HepG2 (cell line): ENCODE results near the gene KIF6.

ENCODE experiments used
- ATF2 ChIP-seq: sonication (generic); formaldehyde crosslinking; IDR thresholded peaks from 2 replicates; pipeline ENCODE4 v1.4.0; 2020; ENCODE audit warnings: missing genetic modification reagents
- CHD4 ChIP-seq: fragments of 200-600 bp; sonication (generic); IDR thresholded peaks from 2 replicates; pipeline ENCODE4 v1.7.0; 2017; ENCODE audit warnings: mild to moderate bottlenecking, low read length, borderline replicate concordance
- CTCF ChIP-seq: sonication (generic); formaldehyde crosslinking; IDR thresholded peaks from 2 replicates; pipeline ENCODE4 v1.5.0; 2020; ENCODE audit warnings: mild to moderate bottlenecking, missing genetic modification reagents, moderate library complexity
- FOXM1 ChIP-seq: sonication (generic); formaldehyde crosslinking; IDR thresholded peaks from 2 replicates; pipeline ENCODE4 v1.5.0; 2020; ENCODE audit warnings: missing genetic modification reagents
- GABPB1 ChIP-seq: IDR thresholded peaks from 2 replicates; pipeline ENCODE4 v1.6.1; 2016; ENCODE audit warnings: mild to moderate bottlenecking, missing genetic modification reagents, moderate library complexity, missing compliant biosample characterization
- GATAD1 ChIP-seq: IDR thresholded peaks from 2 replicates; pipeline ENCODE4 v1.6.1; 2016; ENCODE audit warnings: missing genetic modification reagents, missing compliant biosample characterization
- HINFP ChIP-seq: sonication (generic); formaldehyde crosslinking; IDR thresholded peaks from 2 replicates; pipeline ENCODE4 v1.4.0; 2020; ENCODE audit warnings: low read depth, mild to moderate bottlenecking, missing genetic modification reagents
- SAP130 ChIP-seq: IDR thresholded peaks from 2 replicates; pipeline ENCODE4 v1.6.1; 2016; ENCODE audit warnings: low read depth
- SIN3A ChIP-seq: IDR thresholded peaks from 2 replicates; pipeline ENCODE4 v1.6.1; 2011; ENCODE audit warnings: low read depth, mild to moderate bottlenecking, control low read depth, low read length, borderline replicate concordance
- TCF7 ChIP-seq: sonication (generic); IDR thresholded peaks from 2 replicates; pipeline ENCODE4 v1.6.1; 2016; ENCODE audit warnings: antibody characterized with exemption, low read depth
- TRIM22 ChIP-seq: fragments of 450-650 bp; IDR thresholded peaks from 2 replicates; pipeline ENCODE4 v1.6.1; 2017
- ZMYM2 ChIP-seq: sonication (generic); formaldehyde crosslinking; IDR thresholded peaks from 2 replicates; pipeline ENCODE4 v1.8.0; 2022; ENCODE audit warnings: mild to moderate bottlenecking, missing genetic modification reagents
- TF ChIP-seq, protein P1 (sequence below): sonication (generic); formaldehyde crosslinking; IDR thresholded peaks from 2 replicates; pipeline ENCODE4 v1.8.0; 2022; ENCODE audit warnings: mild to moderate bottlenecking, missing genetic modification reagents, borderline replicate concordance
- TF ChIP-seq, protein P2 (sequence below): sonication (generic); formaldehyde crosslinking; IDR thresholded peaks from 2 replicates; pipeline ENCODE4 v1.8.0; 2022; ENCODE audit warnings: missing genetic modification reagents, mild to moderate bottlenecking, moderate library complexity, borderline replicate concordance

GRCh38 chr6:39312912-39313525, 412.2 kb downstream of the KIF6 start:
- TF ChIP-seq GABPB1 (CRISPR knock-in tag) = no peak
- TF ChIP-seq SAP130 (CRISPR knock-in tag) = no peak
- TF ChIP-seq GATAD1 (CRISPR knock-in tag) = no peak
- TF ChIP-seq ATF2 (CRISPR knock-in tag) = no peak
- TF ChIP-seq, protein P1, sequence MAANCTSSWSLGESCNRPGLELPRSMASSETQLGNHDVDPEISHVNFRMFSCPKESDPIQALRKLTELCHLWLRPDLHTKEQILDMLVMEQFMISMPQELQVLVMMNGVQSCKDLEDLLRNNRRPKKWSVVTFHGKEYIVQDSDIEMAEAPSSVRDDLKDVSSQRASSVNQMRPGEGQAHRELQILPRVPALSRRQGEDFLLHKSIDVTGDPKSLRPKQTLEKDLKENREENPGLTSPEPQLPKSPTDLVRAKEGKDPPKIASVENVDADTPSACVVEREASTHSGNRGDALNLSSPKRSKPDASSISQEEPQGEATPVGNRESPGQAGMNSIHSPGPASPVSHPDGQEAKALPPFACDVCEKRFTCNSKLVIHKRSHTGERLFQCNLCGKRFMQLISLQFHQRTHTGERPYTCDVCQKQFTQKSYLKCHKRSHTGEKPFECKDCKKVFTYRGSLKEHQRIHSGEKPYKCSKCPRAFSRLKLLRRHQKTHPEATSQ (CRISPR knock-in tag) = no peak
- TF ChIP-seq HINFP (CRISPR knock-in tag) = no peak
- no peak for TF ChIP-seq SIN3A
- no peak for TF ChIP-seq CTCF (CRISPR knock-in tag)
- TF ChIP-seq ZMYM2 (CRISPR knock-in tag) = no peak
- no peak for TF ChIP-seq TRIM22
- TF ChIP-seq CHD4 = no peak
- no peak for TF ChIP-seq TCF7
- TF ChIP-seq, protein P2, sequence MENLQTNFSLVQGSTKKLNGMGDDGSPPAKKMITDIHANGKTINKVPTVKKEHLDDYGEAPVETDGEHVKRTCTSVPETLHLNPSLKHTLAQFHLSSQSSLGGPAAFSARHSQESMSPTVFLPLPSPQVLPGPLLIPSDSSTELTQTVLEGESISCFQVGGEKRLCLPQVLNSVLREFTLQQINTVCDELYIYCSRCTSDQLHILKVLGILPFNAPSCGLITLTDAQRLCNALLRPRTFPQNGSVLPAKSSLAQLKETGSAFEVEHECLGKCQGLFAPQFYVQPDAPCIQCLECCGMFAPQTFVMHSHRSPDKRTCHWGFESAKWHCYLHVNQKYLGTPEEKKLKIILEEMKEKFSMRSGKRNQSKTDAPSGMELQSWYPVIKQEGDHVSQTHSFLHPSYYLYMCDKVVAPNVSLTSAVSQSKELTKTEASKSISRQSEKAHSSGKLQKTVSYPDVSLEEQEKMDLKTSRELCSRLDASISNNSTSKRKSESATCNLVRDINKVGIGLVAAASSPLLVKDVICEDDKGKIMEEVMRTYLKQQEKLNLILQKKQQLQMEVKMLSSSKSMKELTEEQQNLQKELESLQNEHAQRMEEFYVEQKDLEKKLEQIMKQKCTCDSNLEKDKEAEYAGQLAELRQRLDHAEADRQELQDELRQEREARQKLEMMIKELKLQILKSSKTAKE (CRISPR knock-in tag) = no peak
- TF ChIP-seq FOXM1 (CRISPR knock-in tag) = no peak
